HCT116 (cell line): Measurements from ENCODE around the gene SIRPD. TPM values are rescaled to one million over a fixed set of nuclear protein-coding genes. Genes with fewer than 3 reads are reported as not detected.

ENCODE experiments used
- ATAC-seq: fragments of 200-7000 bp; cut with Tn5 transposase; 2 replicates; pipeline ENCODE4 v1.9.1; 2020; ENCODE audit warnings: mild to moderate bottlenecking, moderate library complexity
- BruUV-seq: library from RNA; stranded (reverse); fragments of 400-500 nt; replicated peaks from 2 replicates; lab custom pipeline; 2021; lab: Mats Ljungman, UMichigan
- CTCF ChIA-PET: fragments of 300-600 bp; sonication (Branson Sonifier 250); formaldehyde crosslinking; loops from one replicate; lab custom pipeline; 2021; ENCODE audit warnings: antibody characterized with exemption; lab: Charles Lee
- POLR2A ChIA-PET: fragments of 300-600, 350-600 bp; sonication (Branson Sonifier 250); formaldehyde crosslinking; loops from one replicate; lab custom pipeline; 2021; ENCODE audit warnings: antibody characterized with exemption; lab: Charles Lee
- RAD21 ChIA-PET, 2 experiments: fragments of 300-600 bp; sonication (Branson Sonifier 250); formaldehyde crosslinking; loops; one replicate each; lab custom pipeline; 2023; ENCODE audit warnings: low total read pairs in 2 of 2; ENCODE audit not compliant: uncharacterized antibody in 2 of 2, unreplicated experiment in 2 of 2, low non-redundant PET in 1 of 2; lab: Charles Lee
- DNase-seq: peaks from one replicate; pipeline ENCODE4 v3.0.0-alpha.2; 2010; ENCODE audit warnings: low read depth, low spot score
- H2AFZ ChIP-seq: fragments of 200-600 bp; shearing (Covaris generic), sonication (generic); 2 replicates; pipeline ENCODE4 v1.6.1; 2017; ENCODE audit warnings: low read depth, mixed run types, mixed read lengths, antibody characterized with exemption, low read length; ENCODE audit not compliant: poor library complexity, severe bottlenecking
- H3K27ac ChIP-seq: 2 replicates; pipeline ENCODE4 v1.5.1; 2012; ENCODE audit warnings: low read depth, low read length
- H3K27me3 ChIP-seq: fragments of 200-600 bp; sonication (generic); 2 replicates; pipeline ENCODE4 v1.6.1; 2016; ENCODE audit warnings: mixed run types, low read length, mixed read lengths; ENCODE audit not compliant: insufficient read depth
- H3K36me3 ChIP-seq, 2 experiments: fragments of 200-500 bp in 1 of 2; fragments of 200-600 bp in 1 of 2; sonication (Bioruptor generic) in 1 of 2; sonication (generic) in 1 of 2; 2 replicates each; pipeline versions ENCODE4 v1.5.1 to v1.6.1; 2014 to 2016; ENCODE audit warnings: low read length in 2 of 2, inconsistent platforms in 1 of 2, mixed read lengths in 1 of 2, mixed run types in 1 of 2; ENCODE audit not compliant: insufficient read depth in 2 of 2, control insufficient read depth in 1 of 2
- H3K4me1 ChIP-seq, 2 experiments: fragments of 200-600 bp in 1 of 2; sonication (generic) in 1 of 2; 2 replicates each; pipeline versions ENCODE4 v1.5.1 to v1.6.1; 2012 to 2017; ENCODE audit warnings: low read length in 2 of 2, inconsistent platforms in 1 of 2, mild to moderate bottlenecking in 1 of 2, mixed read lengths in 1 of 2, mixed run types in 1 of 2, moderate library complexity in 1 of 2; ENCODE audit not compliant: insufficient read depth in 2 of 2, control insufficient read depth in 1 of 2
- H3K4me2 ChIP-seq: fragments of 200-600 bp; sonication (generic); 2 replicates; pipeline ENCODE4 v1.6.1; 2017; ENCODE audit warnings: mixed run types, low read length, mixed read lengths
- H3K4me3 ChIP-seq, 2 experiments: fragments of 200-600 bp in 1 of 2; sonication (generic) in 1 of 2; replicated peaks in 1 of 2; 2 replicates each; pipeline ENCODE4 v1.5.1; 2011 to 2016; ENCODE audit warnings: low read length in 2 of 2, control low read depth in 1 of 2, low read depth in 1 of 2, mild to moderate bottlenecking in 1 of 2, mixed read lengths in 1 of 2, mixed run types in 1 of 2
- H3K79me2 ChIP-seq: fragments of 200-600 bp; sonication (generic); 2 replicates; pipeline ENCODE4 v1.6.1; 2017; ENCODE audit warnings: mild to moderate bottlenecking, mixed run types, low read length, moderate library complexity, mixed read lengths; ENCODE audit not compliant: insufficient read depth
- H3K9ac ChIP-seq: fragments of 200-600 bp; sonication (generic); 2 replicates; pipeline ENCODE4 v1.6.1; 2016; ENCODE audit warnings: low read length, mixed read lengths
- H3K9me2 ChIP-seq: fragments of 200-600 bp; sonication (generic), shearing (Covaris generic); 2 replicates; pipeline ENCODE4 v1.6.1; 2017; ENCODE audit warnings: mixed run types, mild to moderate bottlenecking, moderate library complexity; ENCODE audit not compliant: insufficient read depth
- H3K9me3 ChIP-seq, 2 experiments: fragments of 200-500 bp in 1 of 2; fragments of 200-600 bp in 1 of 2; sonication (Bioruptor generic) in 1 of 2; sonication (generic) in 1 of 2; 2 replicates each; pipeline ENCODE4 v1.6.1; 2014 to 2017; ENCODE audit warnings: low read length in 2 of 2, mixed read lengths in 2 of 2, inconsistent platforms in 1 of 2, low read depth in 1 of 2, mild to moderate bottlenecking in 1 of 2, mixed run types in 1 of 2, moderate library complexity in 1 of 2; ENCODE audit not compliant: control insufficient read depth in 1 of 2, insufficient read depth in 1 of 2
- H4K20me1 ChIP-seq: fragments of 200-600 bp; sonication (generic), shearing (Covaris generic); 2 replicates; pipeline ENCODE4 v1.6.1; 2017; ENCODE audit warnings: mixed run types, mild to moderate bottlenecking, moderate library complexity; ENCODE audit not compliant: insufficient read depth
- ATF3 ChIP-seq: IDR thresholded peaks from 2 replicates; pipeline ENCODE4 v1.6.1; 2012
- CEBPB ChIP-seq: IDR thresholded peaks from 2 replicates; pipeline ENCODE4 v1.6.1; 2012; ENCODE audit warnings: low read depth
- EZH2 ChIP-seq: fragments of 200-600 bp; sonication (generic); IDR thresholded peaks from 2 replicates; pipeline ENCODE4 v1.6.1; 2017; ENCODE audit warnings: antibody characterized with exemption, mixed run types
- EZH2phosphoT487 ChIP-seq: fragments of 200-600 bp; IDR thresholded peaks from 2 replicates; pipeline ENCODE4 v1.6.1; 2018; ENCODE audit warnings: antibody characterized with exemption, borderline replicate concordance
- FOSL1 ChIP-seq: IDR thresholded peaks from 2 replicates; pipeline ENCODE4 v1.6.1; 2012; ENCODE audit warnings: low read depth
- JUND ChIP-seq: IDR thresholded peaks from 2 replicates; pipeline ENCODE4 v1.6.1; 2012
- MAX ChIP-seq: IDR thresholded peaks from 2 replicates; pipeline ENCODE4 v1.6.1; 2012
- POLR2AphosphoS5 ChIP-seq: IDR thresholded peaks from 2 replicates; pipeline ENCODE4 v1.6.1; 2011; ENCODE audit warnings: mild to moderate bottlenecking, low read depth, low read length, moderate library complexity
- RAD21 ChIP-seq: IDR thresholded peaks from 2 replicates; pipeline ENCODE4 v1.6.1; 2012; ENCODE audit warnings: low read depth, mild to moderate bottlenecking
- REST ChIP-seq: IDR thresholded peaks from 2 replicates; pipeline ENCODE4 v1.6.1; 2012; ENCODE audit warnings: low read depth
- SIN3A ChIP-seq: IDR thresholded peaks from 2 replicates; pipeline ENCODE4 v1.6.1; 2012; ENCODE audit warnings: low read depth
- SRF ChIP-seq: IDR thresholded peaks from 2 replicates; pipeline ENCODE4 v1.6.1; 2012; ENCODE audit warnings: low read depth
- ZFX ChIP-seq: fragments of 450-650 bp; IDR thresholded peaks from 2 replicates; pipeline ENCODE4 v1.6.1; 2017
- ZNF274 ChIP-seq: fragments of 200-500 bp; sonication (Bioruptor generic); IDR thresholded peaks from 2 replicates; pipeline ENCODE4 v1.6.1; 2014; ENCODE audit warnings: mild to moderate bottlenecking, low read depth, low read length, inconsistent platforms
- intact Hi-C: fragments of 100-400 bp; cut with micrococcal nuclease; formaldehyde crosslinking; loops from 2 replicates; pipeline ENCODE4 v1.10.0; 2022
- total RNA-seq: library from RNA; stranded (reverse); gene quantifications from one replicate; pipeline ENCODE4 v1.2.1, GENCODE V29; 2021; ENCODE audit not compliant: unreplicated experiment
- TF ChIP-seq, protein P1 (sequence below), 3 experiments: fragments of 200-600 bp in 1 of 3; sonication (generic) in 1 of 3; IDR thresholded peaks in 2 of 3; conservative IDR thresholded peaks in 1 of 3; 2 replicates each; pipeline ENCODE4 v1.5.1; 2012 to 2017; ENCODE audit warnings: low read depth in 2 of 3, low read length in 2 of 3, antibody characterized with exemption in 1 of 3, borderline replicate concordance in 1 of 3, control low read depth in 1 of 3, mild to moderate bottlenecking in 1 of 3, mixed read lengths in 1 of 3, mixed run types in 1 of 3, moderate library complexity in 1 of 3; ENCODE audit not compliant: insufficient read depth in 1 of 3

The SIRPD gene
- total RNA-seq, 1 experiment from 2014 or later: not detected

DNA sequence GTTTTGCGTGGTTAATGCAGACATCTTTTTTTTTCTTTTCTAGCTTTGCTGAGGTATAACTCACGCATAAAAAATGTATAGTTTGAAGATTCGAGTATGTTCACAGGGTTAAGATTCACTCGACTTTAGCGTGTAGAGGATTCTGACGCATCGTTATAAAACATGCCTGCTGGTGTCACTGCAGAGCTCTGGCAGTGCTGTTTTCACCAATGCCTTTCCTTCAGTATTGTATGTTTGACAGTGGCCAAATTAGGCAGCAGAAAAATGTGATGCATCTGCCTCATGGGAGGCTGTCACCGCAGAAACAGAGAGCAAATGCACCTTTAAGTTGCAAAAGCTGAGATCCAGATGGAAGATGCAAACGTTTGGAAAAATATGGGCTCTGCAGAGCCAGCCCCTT lies 48.3 kb downstream of the SIRPD start:
- TF ChIP-seq, protein P1, sequence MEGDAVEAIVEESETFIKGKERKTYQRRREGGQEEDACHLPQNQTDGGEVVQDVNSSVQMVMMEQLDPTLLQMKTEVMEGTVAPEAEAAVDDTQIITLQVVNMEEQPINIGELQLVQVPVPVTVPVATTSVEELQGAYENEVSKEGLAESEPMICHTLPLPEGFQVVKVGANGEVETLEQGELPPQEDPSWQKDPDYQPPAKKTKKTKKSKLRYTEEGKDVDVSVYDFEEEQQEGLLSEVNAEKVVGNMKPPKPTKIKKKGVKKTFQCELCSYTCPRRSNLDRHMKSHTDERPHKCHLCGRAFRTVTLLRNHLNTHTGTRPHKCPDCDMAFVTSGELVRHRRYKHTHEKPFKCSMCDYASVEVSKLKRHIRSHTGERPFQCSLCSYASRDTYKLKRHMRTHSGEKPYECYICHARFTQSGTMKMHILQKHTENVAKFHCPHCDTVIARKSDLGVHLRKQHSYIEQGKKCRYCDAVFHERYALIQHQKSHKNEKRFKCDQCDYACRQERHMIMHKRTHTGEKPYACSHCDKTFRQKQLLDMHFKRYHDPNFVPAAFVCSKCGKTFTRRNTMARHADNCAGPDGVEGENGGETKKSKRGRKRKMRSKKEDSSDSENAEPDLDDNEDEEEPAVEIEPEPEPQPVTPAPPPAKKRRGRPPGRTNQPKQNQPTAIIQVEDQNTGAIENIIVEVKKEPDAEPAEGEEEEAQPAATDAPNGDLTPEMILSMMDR (IDR thresholded peaks at IDR 0.05 in 2 of 3, conservative IDR thresholded peaks at IDR 0.05 in 1 of 3; ENCODE audit: borderline replicate concordance in 1 of 3, insufficient read depth in 1 of 3, low read depth in 2 of 3, low read length in 2 of 3): peak; percentile 41 to 62 (median 47); a peak in 5 of 6 replicates
- TF ChIP-seq RAD21 (peak; percentile 73), SRF (0 out of 2 replicates have a peak, but pooled peaks have one; percentile 59), FOSL1 (no peak)
- CTCF ChIA-PET: interaction anchor here (1.1 to 2.2 kb wide), 2 partner anchors 11 to 268 kb away, joined by 3 to 14 read pairs; no protein-coding TSS in a partner anchor
- Histone ChIP-seq H3K4me1 (no peaks in the 10 kb centered on the region), H3K4me2 (no peak overlapping the region; the same call in 1 of the 2 replicates), H3K36me3 (no peaks in the 10 kb centered on the region), H3K9ac (no peak overlapping the region), H3K27ac (no peak overlapping the region), H3K9me3 (no peaks in the 10 kb centered on the region), H3K4me3 (no peak overlapping the region), H3K27me3 (no peaks in the 10 kb centered on the region), H4K20me1 (no peaks in the 10 kb centered on the region), H3K9me2 (no peaks in the 10 kb centered on the region), H3K79me2 (no peaks in the 10 kb centered on the region), H2AFZ (peak overlapping the region; percentile 63)
- no TSS peak for BruUV-seq
- ATAC-seq (peak; percentile 93), DNase-seq (peak; percentile 16)
- POLR2A ChIA-PET: no interaction called here
- RAD21 ChIA-PET: no interaction called here
- intact Hi-C loops: no loop called here

- no peaks in the 10 kb centered on the region for H3K27me3 ChIP-seq
- POLR2A ChIA-PET: no interaction called here
- BruUV-seq: no TSS peak
- no peak for ATAC-seq
- no peaks in the 10 kb centered on the region for H4K20me1 ChIP-seq
- no peaks in the 10 kb centered on the region for H3K4me1 ChIP-seq
- H3K4me3 ChIP-seq: no peak overlapping the region
- no peak for TF ChIP-seq CEBPB
- no peak for TF ChIP-seq EZH2phosphoT487
- TF ChIP-seq SIN3A: no peak
- TF ChIP-seq ZFX: no peak
- no peak for TF ChIP-seq REST
- no peak for TF ChIP-seq MAX
- no peak for TF ChIP-seq ATF3
- TF ChIP-seq ZNF274: no peak
- TF ChIP-seq EZH2: no peak
- no peak for TF ChIP-seq JUND
- TF ChIP-seq POLR2AphosphoS5: no peak
- TF ChIP-seq, all 23 proteins: peak for 0
- H3K36me3 ChIP-seq: no peaks in the 10 kb centered on the region
- H3K9me3 ChIP-seq: no peaks in the 10 kb centered on the region
- RAD21 ChIA-PET: no interaction called here
- no peak overlapping the region for H3K4me2 ChIP-seq
- intact Hi-C loops: no loop called here
- no peak for DNase-seq
- CTCF ChIA-PET: interaction anchor here (1.1 to 2.2 kb wide), 2 partner anchors 11 to 268 kb away, joined by 3 to 14 read pairs; no protein-coding TSS in a partner anchor
- H3K9ac ChIP-seq: no peak overlapping the region
- H3K9me2 ChIP-seq: no peaks in the 10 kb centered on the region
- peak overlapping the region; percentile 63 for H2AFZ ChIP-seq
- H3K79me2 ChIP-seq: no peaks in the 10 kb centered on the region
- no peak overlapping the region for H3K27ac ChIP-seq
These were observed 48.9 kb downstream of the SIRPD start for GRCh38 chr20:1508574-1508973.
